PC-9 (cell line): Measurements from ENCODE around the gene COL4A1. TPM values are rescaled to one million over a fixed set of nuclear protein-coding genes. Genes with fewer than 3 reads are reported as not detected.

Experiments used
- BruUV-seq: library from RNA; stranded (reverse); fragments of 400-500 nt; replicated peaks from 2 replicates; lab custom pipeline; 2021; lab: Mats Ljungman, UMichigan
- CTCF ChIA-PET: fragments of 300-600 bp; sonication (Branson Sonifier 250); formaldehyde crosslinking; loops from one replicate; lab custom pipeline; 2022; ENCODE audit warnings: antibody characterized with exemption; lab: Charles Lee
- POLR2A ChIA-PET: fragments of 300-600 bp; sonication (Branson Sonifier 250); formaldehyde crosslinking; loops from one replicate; lab custom pipeline; 2022; ENCODE audit warnings: antibody characterized with exemption; ENCODE audit not compliant: unreplicated experiment; lab: Charles Lee
- DNase-seq, 2 experiments: peaks; one replicate each; pipeline versions ENCODE4 v3.0.0 to v3.0.0-alpha.2; 2015 to 2022; ENCODE audit warnings: mixed read lengths in 1 of 2
- H2AFZ ChIP-seq: fragments of 200-600 bp; sonication (generic); 2 replicates; pipeline ENCODE4 v1.8.1; 2017; ENCODE audit warnings: antibody characterized with exemption
- H3F3A ChIP-seq: fragments of 200-600 bp; sonication (generic); 2 replicates; pipeline ENCODE4 v1.8.1; 2017; ENCODE audit warnings: antibody characterized with exemption, mild to moderate bottlenecking, low read depth; ENCODE audit not compliant: insufficient read depth
- H3K27ac ChIP-seq: fragments of 200-600 bp; sonication (generic); 2 replicates; pipeline ENCODE4 v1.6.1; 2016; ENCODE audit warnings: mixed run types
- H3K27me3 ChIP-seq: fragments of 200-600 bp; sonication (generic); 2 replicates; pipeline ENCODE4 v1.6.1; 2016; ENCODE audit warnings: low read depth, mixed run types; ENCODE audit not compliant: insufficient read depth
- H3K36me3 ChIP-seq: fragments of 200-600 bp; sonication (generic); 2 replicates; pipeline ENCODE4 v1.6.1; 2016; ENCODE audit warnings: low read depth, mixed run types
- H3K4me1 ChIP-seq: fragments of 200-600 bp; sonication (generic); replicated peaks from 2 replicates; pipeline ENCODE4 v1.6.1; 2016; ENCODE audit warnings: mixed run types; ENCODE audit not compliant: insufficient read depth
- H3K4me2 ChIP-seq: fragments of 200-600 bp; sonication (generic); 2 replicates; pipeline ENCODE4 v1.6.1; 2017; ENCODE audit warnings: mixed run types
- H3K4me3 ChIP-seq: fragments of 200-600 bp; sonication (generic); 2 replicates; pipeline ENCODE4 v1.6.1; 2016; ENCODE audit warnings: mixed run types
- H3K79me2 ChIP-seq: fragments of 200-600 bp; sonication (generic); 2 replicates; pipeline ENCODE4 v1.6.1; 2017; ENCODE audit warnings: low read depth, mixed run types
- H3K9me2 ChIP-seq: fragments of 200-600 bp; sonication (generic); 2 replicates; pipeline ENCODE4 v1.8.1; 2017; ENCODE audit warnings: mild to moderate bottlenecking; ENCODE audit not compliant: insufficient read depth
- H3K9me3 ChIP-seq: fragments of 200-600 bp; sonication (generic); 2 replicates; pipeline ENCODE4 v1.8.1; 2016; ENCODE audit warnings: low read depth; ENCODE audit not compliant: insufficient read depth
- H4K20me1 ChIP-seq: fragments of 200-600 bp; sonication (generic); 2 replicates; pipeline ENCODE4 v1.8.1; 2017; ENCODE audit not compliant: insufficient read depth
- EZH2 ChIP-seq: fragments of 200-600 bp; sonication (generic); IDR thresholded peaks from 2 replicates; pipeline ENCODE4 v1.8.0; 2017; ENCODE audit warnings: antibody characterized with exemption, low read depth
- intact Hi-C: fragments of 100-400 bp; cut with micrococcal nuclease; formaldehyde crosslinking; loops from one replicate; pipeline ENCODE4 v1.10.0; 2022; ENCODE audit not compliant: unreplicated experiment
- total RNA-seq: library from RNA; stranded (reverse); gene quantifications from 2 replicates; pipeline ENCODE4 v1.2.3, GENCODE V29; 2021
- TF ChIP-seq, protein P1 (sequence below): fragments of 200-600 bp; sonication (generic); conservative IDR thresholded peaks from 2 replicates; pipeline ENCODE4 v1.6.1; 2017; ENCODE audit warnings: mixed run types, antibody characterized with exemption, mild to moderate bottlenecking, moderate library complexity

Gene COL4A1
- total RNA-seq, 1 experiment from 2014 or later: 24.5 TPM

DNA sequence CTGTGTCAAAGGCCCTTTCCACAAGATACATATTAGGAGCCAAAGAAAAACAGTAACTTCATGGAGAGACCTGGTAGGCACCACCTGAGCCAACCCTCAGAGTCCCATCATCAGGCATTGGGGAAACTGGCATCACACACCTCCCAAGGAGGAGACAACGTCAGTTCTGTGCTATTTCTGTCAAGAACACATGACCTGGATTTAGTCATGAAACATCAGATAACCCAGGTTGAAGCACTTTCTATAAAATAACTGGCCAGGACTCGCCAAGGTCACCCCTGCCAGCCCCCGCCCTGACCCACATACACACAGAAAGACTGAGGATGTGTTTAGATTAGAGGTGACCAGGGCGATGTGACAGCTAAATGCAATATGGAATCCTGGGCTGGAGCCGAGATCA lies 35.6 kb downstream of the COL4A1 start:
- no peak overlapping the region for H3K27ac ChIP-seq
- ChIA-PET POLR2A (no interaction called here), CTCF (no interaction called here)
- H3K27me3 ChIP-seq: no peaks in the 10 kb centered on the region
- no peaks in the 10 kb centered on the region for H3K36me3 ChIP-seq
- H3K4me3 ChIP-seq: no peak overlapping the region
- no peaks in the 10 kb centered on the region for H3K4me1 ChIP-seq
- no peaks in the 10 kb centered on the region for H3K9me2 ChIP-seq
- intact Hi-C loops: no loop called here
- H3F3A ChIP-seq: no peaks in the 10 kb centered on the region
- no peak for DNase-seq
- TF ChIP-seq, protein P1, sequence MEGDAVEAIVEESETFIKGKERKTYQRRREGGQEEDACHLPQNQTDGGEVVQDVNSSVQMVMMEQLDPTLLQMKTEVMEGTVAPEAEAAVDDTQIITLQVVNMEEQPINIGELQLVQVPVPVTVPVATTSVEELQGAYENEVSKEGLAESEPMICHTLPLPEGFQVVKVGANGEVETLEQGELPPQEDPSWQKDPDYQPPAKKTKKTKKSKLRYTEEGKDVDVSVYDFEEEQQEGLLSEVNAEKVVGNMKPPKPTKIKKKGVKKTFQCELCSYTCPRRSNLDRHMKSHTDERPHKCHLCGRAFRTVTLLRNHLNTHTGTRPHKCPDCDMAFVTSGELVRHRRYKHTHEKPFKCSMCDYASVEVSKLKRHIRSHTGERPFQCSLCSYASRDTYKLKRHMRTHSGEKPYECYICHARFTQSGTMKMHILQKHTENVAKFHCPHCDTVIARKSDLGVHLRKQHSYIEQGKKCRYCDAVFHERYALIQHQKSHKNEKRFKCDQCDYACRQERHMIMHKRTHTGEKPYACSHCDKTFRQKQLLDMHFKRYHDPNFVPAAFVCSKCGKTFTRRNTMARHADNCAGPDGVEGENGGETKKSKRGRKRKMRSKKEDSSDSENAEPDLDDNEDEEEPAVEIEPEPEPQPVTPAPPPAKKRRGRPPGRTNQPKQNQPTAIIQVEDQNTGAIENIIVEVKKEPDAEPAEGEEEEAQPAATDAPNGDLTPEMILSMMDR: no peak
- TF ChIP-seq EZH2: no peak
- H3K9me3 ChIP-seq: no peaks in the 10 kb centered on the region
- H2AFZ ChIP-seq: no peak overlapping the region
- no peak overlapping the region for H3K4me2 ChIP-seq
- H3K79me2 ChIP-seq: no peaks in the 10 kb centered on the region
- no peaks in the 10 kb centered on the region for H4K20me1 ChIP-seq
- no TSS peak for BruUV-seq

DNA sequence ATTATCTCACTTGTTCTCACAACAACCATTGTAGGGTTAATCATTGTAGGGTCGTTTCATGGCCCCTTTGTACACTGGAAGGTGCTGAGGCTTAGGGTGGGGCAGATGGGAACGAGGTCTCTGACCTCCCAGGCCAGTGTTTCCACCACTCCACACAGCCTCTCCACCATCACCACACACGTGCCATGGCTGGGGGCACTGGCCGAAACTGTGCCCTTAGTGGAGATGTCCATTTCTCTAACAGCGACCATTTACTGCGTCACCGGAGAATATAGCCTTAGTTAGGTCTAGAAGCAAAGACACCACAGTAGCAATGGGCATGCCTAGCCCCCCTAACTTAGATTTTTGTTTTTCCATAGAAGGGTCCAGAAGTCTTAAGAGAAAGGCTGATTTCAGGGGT lies 36.5 kb downstream of the COL4A1 start:
- Histone ChIP-seq H3K9me3 (no peaks in the 10 kb centered on the region), H3K4me3 (no peak overlapping the region), H3K36me3 (no peaks in the 10 kb centered on the region), H2AFZ (no peak overlapping the region), H3K4me1 (no peaks in the 10 kb centered on the region), H3K9me2 (no peaks in the 10 kb centered on the region), H3K27me3 (no peaks in the 10 kb centered on the region), H3F3A (no peaks in the 10 kb centered on the region), H3K27ac (no peak overlapping the region), H4K20me1 (no peaks in the 10 kb centered on the region), H3K79me2 (no peaks in the 10 kb centered on the region), H3K4me2 (no peak overlapping the region)
- intact Hi-C loops: no loop called here
- TF ChIP-seq EZH2: no peak
- TF ChIP-seq, protein P1: no peak
- BruUV-seq: no TSS peak
- POLR2A ChIA-PET: interaction anchor here (0.7 kb wide), 1 partner anchor 128 kb away, joined by 5 read pairs; no protein-coding TSS in a partner anchor
- no peak for DNase-seq
- CTCF ChIA-PET: no interaction called here

DNA sequence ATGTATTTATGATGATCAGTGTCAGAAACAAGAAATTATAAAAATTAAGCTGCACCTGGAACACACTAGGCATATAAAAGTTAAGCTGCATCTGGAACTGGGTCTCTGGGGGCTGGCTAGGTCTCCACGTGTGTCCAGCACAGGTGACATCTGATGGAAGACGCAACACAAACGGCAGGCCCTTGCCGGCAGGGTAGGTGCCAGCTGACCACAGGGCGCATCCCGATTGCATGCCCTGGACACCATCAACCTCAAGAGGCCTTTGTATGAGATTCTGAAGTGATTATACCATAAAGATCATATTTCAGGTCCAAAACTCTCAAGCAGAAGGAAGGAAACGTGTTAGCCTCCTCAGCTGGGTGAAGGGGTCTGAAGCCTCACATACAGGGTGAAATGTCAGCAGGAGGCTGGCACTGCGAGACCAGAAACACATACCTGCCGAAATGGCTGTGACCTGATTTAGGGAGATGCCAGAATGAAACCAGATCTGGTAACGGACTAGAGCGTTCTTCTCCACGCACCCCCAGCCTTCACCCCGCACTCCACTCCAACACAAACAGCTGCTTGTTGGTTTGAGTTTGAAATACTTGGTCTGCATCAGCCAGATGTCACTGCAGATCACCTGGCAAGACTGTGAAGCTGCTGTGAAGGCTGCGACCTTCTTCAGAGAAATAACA lies 37.3 kb downstream of the COL4A1 start:
- H3K4me1 ChIP-seq: no peaks in the 10 kb centered on the region
- H3K4me2 ChIP-seq: no peak overlapping the region
- POLR2A ChIA-PET: no interaction called here
- no peak for DNase-seq
- no peaks in the 10 kb centered on the region for H3K36me3 ChIP-seq
- intact Hi-C loops: no loop called here
- no peaks in the 10 kb centered on the region for H3K27me3 ChIP-seq
- CTCF ChIA-PET: no interaction called here
- H2AFZ ChIP-seq: no peak overlapping the region
- H3K79me2 ChIP-seq: no peaks in the 10 kb centered on the region
- H3K27ac ChIP-seq: no peak overlapping the region
- no peaks in the 10 kb centered on the region for H3F3A ChIP-seq
- no peaks in the 10 kb centered on the region for H3K9me2 ChIP-seq
- H3K9me3 ChIP-seq: no peaks in the 10 kb centered on the region
- no peaks in the 10 kb centered on the region for H4K20me1 ChIP-seq
- BruUV-seq: no TSS peak
- no peak overlapping the region for H3K4me3 ChIP-seq
- TF ChIP-seq, protein P1: no peak
- no peak for TF ChIP-seq EZH2
